ENCODE results near the gene CHCHD1. TPM values are rescaled to one million over a fixed set of nuclear protein-coding genes. Genes with fewer than 3 reads are reported as not detected.
"Not testable (repeated sequence)": the region's sequence is repeated elsewhere in the genome, so short reads cannot be mapped to it uniquely, and the experiment has no call there.

CHCHD1 gene
- total RNA-seq, 4 donors from 2014 or later: 12.7 to 26.0 (median 22.5) TPM

GRCh38 chr10:73828161-73828560 lies 46.3 kb downstream of the CHCHD1 start:
- Histone ChIP-seq H3K4me1 (no peaks in the 10 kb centered on the region), H3K9me3 (no peaks in the 10 kb centered on the region), H3K27me3 (no peaks in the 10 kb centered on the region), H3K36me3 (peaks cover 42% of the 10 kb centered on the region), H3K4me3 (no peak overlapping the region), H3K27ac (no peak overlapping the region)
- no peak for DNase-seq (ENCODE audit: low spot score in 2 of 2)
- TF ChIP-seq POLR2AphosphoS5 (IDR thresholded peaks at IDR 0.05) (no peak), CTCF (IDR thresholded peaks at IDR 0.05) (no peak), POLR2A (IDR thresholded peaks at IDR 0.05) (no peak), EP300 (IDR thresholded peaks at IDR 0.05) (no peak)
- WGBS: 94% methylated on average over 6 of the region's 6 CpGs

- DNase-seq (ENCODE audit: low spot score in 2 of 2); H3K4me1 ChIP-seq; H3K27me3 ChIP-seq; H3K9me3 ChIP-seq; H3K4me3 ChIP-seq; H3K27ac ChIP-seq: not testable (repeated sequence)
- 93% methylated on average over 7 of the region's 7 CpGs for WGBS
- H3K36me3 ChIP-seq: peaks cover 32% of the 10 kb centered on the region
Observed at GRCh38 chr10:73829090-73829489, 47.2 kb downstream of the CHCHD1 start.

Other genes starting within 250 kb of the CHCHD1 start
- 100 to 1,000 TPM in 1 of 4 donors, 10 to 100 TPM in 3; 52.2 to 110 (median 79.5) TPM for gene USP54, start 190.7 kb upstream of the CHCHD1 start, total RNA-seq
- 1 to 10 TPM in 1 of 4 donors, under 1 TPM in 1, not detected in 2; 0.73 to 1.3 TPM for gene MYOZ1, start 140.6 kb upstream of the CHCHD1 start, total RNA-seq
- gene SYNPO2L, start 126.0 kb upstream of the CHCHD1 start, total RNA-seq: not detected
- gene AGAP5, start 83.9 kb upstream of the CHCHD1 start, total RNA-seq: 10 to 100 TPM in 1 of 4 donors, 1 to 10 TPM in 3; 2.1 to 10.1 (median 5.8) TPM
- 10 to 100 TPM; 68.8 to 74.4 (median 70.8) TPM for gene SEC24C, start 37.7 kb upstream of the CHCHD1 start, total RNA-seq
- 100 to 1,000 TPM in 3 of 4 donors, 10 to 100 TPM in 1; 86.4 to 203 (median 121) TPM for gene ZSWIM8, start 3.6 kb downstream of the CHCHD1 start, total RNA-seq
- gene NDST2, start 29.6 kb downstream of the CHCHD1 start, total RNA-seq: 10 to 100 TPM; 27.4 to 56.5 (median 37.6) TPM
- 10 to 100 TPM; 16.9 to 35.2 (median 20.6) TPM for gene CAMK2G, start 92.5 kb downstream of the CHCHD1 start, total RNA-seq
- 10 to 100 TPM in 2 of 4 donors, 1 to 10 TPM in 2; 8.4 to 19.1 (median 10.8) TPM for gene PLAU, start 129.1 kb downstream of the CHCHD1 start, total RNA-seq
- gene VCL, start 216.1 kb downstream of the CHCHD1 start, total RNA-seq: 10 to 100 TPM; 54.8 to 92.9 (median 64.7) TPM

Measured in suprapubic skin (tissue), 4 donors.